HG03175 (cell line): Measurements from ENCODE around the gene VPS33B.
"Not testable (repeated sequence)": the region's sequence is repeated elsewhere in the genome, so short reads cannot be mapped to it uniquely, and the experiment has no call there.

Experiments used
- ATAC-seq: cut with Tn5 transposase; IDR thresholded peaks from one replicate; pipeline ENCODE4 v1.9.1; 2021; ENCODE audit warnings: mild to moderate bottlenecking, moderate library complexity; ENCODE audit not compliant: unreplicated experiment

The VPS33B gene

DNA sequence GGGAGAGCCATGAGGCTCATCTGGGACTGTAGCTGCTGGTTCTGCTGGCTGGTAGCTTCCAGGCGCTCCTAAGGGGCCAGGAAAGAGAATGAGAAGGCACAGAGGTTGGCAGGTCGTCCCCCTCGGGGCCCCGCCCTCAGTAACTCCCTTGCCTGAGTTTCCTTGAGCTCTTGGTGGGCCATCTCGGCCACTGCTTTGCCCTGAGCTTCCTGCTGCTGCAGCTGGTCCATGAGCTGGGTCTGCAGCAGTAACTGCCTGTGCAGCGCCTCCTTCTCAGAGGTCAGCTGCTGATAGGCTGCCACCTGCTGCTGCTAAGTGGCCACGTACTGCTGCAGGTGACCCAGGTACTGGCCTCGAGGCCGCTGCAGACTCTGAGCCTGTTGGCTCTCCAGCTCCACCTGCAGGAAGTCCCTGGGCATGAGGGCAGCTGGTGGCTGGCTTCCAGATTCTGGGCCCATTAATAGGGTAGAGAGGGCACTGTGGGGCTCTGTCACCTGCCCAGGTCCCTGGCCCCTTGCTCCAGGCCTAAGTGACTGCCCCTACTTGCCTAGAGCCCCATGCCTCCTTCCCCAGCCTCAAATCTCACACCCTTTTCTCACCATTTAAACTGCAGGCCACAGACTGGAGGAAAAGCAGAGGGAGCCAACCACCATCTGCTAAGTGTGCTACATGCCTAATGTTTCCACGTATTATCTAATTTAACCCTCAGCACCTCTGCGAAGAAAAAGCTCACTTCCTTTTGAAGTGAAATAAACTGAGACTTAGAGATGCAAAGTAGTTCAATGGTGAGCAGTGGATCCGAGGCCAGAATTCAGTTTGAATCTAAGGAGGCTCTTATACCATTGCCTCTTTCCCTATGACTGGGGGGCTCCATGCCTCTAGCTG, 10.8 kb upstream of the VPS33B start:
- ATAC-seq, result no peak

DNA sequence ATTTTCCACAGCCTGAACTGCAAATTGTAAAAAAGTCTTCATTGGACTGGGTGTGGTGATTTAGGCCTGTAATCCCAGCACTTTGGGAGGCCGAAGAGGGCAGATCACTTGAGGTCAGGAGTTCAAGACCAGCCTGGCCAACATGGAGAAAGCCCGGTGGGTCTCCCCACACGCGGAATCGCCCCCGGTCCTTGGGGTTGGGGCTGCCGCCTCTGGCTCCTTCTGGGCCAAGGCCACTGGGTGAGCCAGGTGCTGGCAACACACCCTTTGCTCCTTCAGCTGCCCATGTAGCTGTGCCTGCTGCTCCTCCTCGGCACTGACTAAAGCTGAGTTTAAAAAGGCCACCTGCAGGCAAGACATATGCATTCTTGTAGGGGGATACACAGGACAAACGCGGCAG, 9.4 kb upstream of the VPS33B start:
- ATAC-seq, result no peak

DNA sequence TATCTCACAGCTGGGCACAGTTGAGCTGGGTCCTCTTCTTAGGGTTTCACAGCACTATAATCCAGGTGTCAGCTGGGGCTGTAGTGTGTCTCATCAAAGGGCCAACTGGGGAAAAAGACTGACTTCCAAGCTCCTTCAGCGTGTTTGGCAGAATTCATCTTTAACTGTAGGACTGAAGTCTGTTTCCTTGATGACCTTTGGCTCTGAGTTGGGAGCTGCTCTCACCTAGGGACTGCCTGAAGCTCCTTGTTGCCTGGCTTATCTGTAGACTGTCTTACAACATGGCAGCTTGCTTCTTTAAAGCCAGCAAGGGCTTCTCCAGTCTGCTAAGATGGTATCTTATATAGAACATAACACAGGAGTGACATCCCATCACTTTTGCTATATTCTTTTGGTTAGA, 5.3 kb upstream of the VPS33B start:
- no peak for ATAC-seq

GRCh38 chr15:91023720-91024119, 1.3 kb upstream of the VPS33B start:
- no peak for ATAC-seq

DNA sequence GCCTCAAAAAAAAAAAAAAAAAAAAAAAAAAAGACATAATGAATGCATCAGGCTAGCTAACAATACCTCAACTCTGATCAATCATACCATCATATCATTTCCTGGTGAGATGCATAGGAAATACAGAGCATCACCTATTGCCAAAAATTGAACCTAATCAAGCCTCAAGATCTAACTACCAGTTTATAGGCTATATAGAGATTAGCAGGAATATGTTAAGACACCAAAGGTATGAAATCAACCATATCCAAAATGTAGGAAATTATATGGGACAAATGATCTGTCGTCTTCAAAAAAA, 387 bp upstream of the VPS33B start:
- no peak for ATAC-seq

DNA sequence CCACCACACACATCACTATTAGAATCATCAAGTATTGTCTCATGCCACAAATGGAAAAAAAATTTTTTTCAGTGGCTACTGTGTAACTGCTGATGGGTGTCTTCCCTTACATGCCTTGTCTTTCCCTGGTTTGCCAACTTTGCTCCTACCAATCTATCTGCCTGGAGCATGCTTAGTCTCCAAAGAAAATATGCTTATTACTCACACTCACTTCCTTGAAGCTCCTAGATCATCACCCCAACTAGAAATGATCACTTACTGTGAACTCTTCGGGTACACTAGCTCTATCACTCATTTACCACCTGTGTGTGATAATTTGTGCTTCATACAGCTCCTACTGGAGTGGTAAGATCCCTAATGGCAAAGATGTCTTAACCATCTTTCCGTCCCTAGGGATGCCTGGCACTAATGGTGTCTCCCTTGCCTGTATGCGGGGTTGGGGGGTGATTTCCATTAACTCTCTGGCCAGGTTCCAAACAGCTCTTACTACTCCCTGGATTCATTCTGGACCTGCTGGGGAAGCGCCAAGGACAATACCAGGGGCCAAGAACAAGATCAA, 799 bp downstream of the VPS33B start:
- peak; percentile 9 for ATAC-seq

DNA sequence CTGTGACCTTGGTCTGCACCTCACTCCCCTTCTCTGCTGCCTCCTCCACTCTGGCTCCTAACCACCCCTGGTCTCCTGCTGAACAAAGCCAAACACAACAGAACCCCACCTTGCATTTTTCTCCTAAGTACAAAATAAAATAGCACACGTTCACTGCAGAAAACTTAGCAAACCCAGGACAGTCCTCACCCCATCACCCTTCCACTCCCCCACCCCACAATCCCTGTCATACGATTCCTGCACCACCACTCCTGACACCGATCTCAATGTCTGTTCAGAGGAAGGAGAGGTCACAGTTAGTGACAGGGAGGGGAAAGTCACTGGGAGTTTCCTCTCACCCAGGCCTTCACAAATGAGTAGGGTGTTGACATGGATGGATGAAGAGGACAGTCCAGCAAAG, 4.2 kb downstream of the VPS33B start:
- no peak for ATAC-seq

DNA sequence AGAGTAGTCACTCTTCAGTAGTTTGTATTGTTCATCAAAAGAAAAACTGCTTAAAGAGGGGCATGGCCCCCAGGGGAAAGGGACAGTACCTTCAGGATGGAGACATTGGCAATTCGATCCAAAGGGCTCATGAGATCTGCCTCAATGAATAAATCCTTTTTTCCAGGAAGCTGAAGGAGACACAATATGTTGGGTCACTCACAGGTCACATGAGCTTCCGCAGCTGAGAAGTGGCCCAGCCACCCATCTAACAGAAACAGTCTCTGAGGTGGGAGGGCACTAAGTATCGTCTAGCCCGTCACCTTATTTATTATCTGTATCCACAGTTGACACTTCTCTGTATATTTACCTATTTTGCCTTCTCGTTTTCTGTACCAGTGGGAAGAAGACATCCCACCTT, 4.7 kb downstream of the VPS33B start:
- no peak for ATAC-seq

GRCh38 chr15:91013701-91014100, 8.7 kb downstream of the VPS33B start:
- not testable (repeated sequence) for ATAC-seq

DNA sequence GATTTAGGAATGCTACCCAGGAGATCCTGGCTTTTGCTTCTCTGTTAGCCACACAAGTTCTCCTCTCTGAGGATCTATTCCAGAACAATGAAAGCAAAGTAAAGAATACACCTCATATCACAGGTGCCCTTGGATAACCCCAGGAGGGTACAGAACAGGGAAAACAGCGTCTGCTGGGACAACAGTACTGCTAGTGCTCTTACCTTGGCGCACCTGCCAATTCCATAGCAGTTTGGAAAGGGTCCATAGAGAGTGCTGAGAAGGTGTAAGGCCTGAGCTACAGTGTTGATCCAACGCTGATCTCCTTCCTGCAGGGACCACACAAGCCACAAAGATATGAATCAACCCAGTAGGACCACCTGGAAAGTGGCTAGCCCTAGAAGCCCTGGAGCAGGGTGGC, 15.1 kb downstream of the VPS33B start:
- no peak for ATAC-seq

- no peak for ATAC-seq
Measured at GRCh38 chr15:91001209-91001608, 21.2 kb downstream of the VPS33B start.

- ATAC-seq, result no peak
Measured at GRCh38 chr15:90998737-90999136, 23.7 kb downstream of the VPS33B start.

DNA sequence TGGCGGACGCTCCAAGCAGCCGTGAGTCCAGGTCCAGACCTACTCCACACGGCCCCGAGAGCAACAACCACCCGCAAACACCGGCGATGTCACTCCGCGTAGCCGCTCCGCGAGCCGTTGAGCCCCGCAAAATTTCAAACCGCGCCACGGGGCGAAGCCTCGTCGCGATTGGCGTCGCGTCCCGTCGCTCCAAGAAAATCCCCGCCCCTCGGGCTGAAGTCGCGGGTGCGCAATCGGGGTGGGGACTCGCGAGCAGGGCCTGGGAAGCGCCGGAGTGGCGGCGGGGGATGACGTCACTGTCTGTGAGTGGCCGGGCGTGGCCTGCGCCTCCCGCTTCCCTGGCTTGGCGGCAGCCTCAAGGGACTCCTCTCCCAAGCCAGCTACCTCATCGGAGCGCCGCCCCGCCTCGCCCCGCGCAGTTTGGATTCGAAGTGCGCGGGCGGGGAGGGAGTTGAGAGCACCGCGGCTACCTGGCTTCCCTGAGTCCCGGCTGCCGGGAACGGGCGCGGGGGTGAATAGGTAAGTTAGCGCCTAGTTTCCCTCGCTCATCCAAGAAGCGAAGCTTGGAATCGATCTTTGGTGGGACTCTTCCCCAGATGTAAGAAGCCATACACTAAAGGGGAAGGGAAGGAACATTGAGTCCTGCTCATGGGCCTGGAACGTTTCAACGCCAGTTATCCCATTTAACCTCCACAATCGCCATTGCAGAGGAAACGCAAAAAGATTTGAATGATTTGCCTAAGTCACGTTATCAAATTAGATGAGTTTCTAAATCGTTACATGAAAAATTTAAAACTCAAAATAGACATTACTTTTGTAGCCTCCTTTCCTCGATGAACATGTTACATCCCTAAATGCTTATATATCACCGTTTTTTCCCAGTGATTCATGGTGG, 27.7 kb downstream of the VPS33B start, which contains the start of gene PRC1:
TSS of gene PRC1 (minus strand) at position 119 of the 895 bp plus-strand sequence. CDS start at position 1, 118 bp downstream.
- peak; percentile 97 for ATAC-seq

DNA sequence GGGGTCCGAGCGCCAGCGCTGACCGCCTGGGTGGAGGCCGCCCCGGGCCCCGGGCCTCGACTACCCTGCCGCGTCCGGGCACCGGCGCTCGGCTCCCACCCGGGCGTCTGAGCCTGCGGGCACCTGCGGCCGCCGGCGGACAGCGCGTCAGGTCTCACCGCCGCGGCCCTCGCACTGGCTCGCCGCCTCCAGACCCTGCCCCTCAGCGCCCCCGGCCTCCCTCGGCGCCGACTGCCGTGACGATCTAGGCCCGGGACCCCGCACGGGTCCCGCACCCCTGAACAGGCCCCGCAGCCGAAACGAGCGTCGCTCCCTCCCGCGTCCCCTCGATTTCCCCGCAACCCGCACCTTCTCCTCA, 28.4 kb downstream of the VPS33B start:
- ATAC-seq, result peak; percentile 15

- no peak for ATAC-seq
Measured at GRCh38 chr15:90991587-90992285, 30.7 kb downstream of the VPS33B start.

DNA sequence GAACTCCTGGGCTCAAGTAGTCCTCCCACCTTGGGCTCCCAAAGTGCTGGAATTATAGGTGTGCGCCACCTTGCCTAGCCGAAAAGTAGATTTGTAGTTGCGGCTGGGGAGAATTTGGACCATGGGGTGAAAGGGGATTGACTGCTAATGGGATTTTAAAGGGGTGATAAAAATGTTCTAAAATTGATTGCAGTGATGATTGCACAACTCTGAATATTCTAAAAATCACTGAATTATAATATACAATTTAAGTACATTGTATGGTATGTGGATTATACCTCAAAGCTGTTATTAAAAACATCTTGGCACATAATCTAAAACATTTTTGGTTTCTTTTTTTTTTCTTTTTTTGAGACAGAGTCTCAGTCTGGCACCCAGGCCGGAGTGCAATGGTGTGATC, 31.9 kb downstream of the VPS33B start:
- ATAC-seq, result no peak

DNA sequence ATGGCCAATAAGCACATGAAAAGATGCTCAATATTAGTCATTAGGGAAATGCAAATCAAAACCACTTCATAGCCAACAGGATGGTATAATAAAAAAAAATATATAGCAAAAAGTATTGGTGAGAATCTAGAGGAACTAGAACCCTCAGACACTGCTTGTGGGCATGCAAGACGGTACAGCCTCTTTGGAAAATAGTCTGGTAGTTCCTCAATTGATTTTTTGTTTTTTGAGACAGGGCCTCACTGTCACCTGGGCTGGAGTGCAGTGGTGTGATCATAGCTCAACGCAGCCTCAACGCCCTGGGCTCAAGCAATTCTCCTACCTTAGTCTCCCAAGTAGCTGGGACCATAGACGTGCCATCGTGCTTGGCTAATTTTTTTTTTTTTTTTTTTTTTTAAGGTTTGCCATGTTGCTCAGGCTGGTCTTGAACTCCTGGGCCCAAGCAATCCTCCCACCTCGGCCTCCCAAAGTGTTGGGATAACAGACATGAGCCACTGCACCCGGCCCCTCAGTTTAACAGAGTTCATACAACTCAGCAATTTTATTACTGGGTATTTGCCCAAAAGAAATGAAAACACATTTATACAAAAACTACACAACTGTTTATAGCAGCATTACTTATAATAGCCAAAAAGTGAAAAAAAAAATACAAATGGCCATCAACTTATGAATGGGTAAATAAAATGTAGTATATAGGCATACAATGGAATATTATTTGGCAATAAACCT, 33.2 kb downstream of the VPS33B start:
- ATAC-seq, result no peak

GRCh38 chr15:90988296-90988695, 34.1 kb downstream of the VPS33B start:
- no peak for ATAC-seq

DNA sequence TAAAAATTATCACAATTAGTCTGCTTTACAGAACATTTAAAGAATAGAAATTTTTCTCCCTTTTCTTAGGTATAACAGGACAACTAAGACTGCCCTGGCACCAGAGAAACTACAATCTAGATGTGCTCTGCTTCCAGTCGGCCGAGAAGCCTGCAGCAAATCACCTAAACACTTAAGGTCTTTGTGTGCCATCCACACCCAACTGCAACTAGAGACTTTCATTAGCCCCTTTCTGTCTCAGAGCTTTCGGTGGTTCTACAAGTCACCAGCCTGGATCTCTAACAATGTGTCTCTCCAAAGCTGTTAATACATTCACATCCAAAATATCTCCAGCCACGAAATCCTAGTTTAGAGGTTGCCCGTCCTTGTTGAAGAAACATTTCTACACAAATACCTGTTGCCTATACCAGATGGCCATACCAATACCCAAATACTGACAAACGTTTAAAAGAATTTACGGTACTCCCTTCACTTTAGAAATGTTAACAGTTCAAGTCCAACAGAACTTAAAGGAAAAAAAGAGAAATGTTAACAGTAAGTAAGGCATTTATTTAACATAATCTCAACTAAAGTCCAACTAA, 34.7 kb downstream of the VPS33B start:
- ATAC-seq, result no peak
